Adrenal gland (tissue), 12 donors: ENCODE results near the gene KDM4C. TPM values are rescaled to one million over a fixed set of nuclear protein-coding genes. Genes with fewer than 3 reads are reported as not detected.

Experiments
- DNase-seq, 7 donors: peaks; one replicate each; pipeline ENCODE4 v3.0.0-alpha.2; 2019 to 2020
- H3K27ac ChIP-seq, 5 donors: fragments of 200-600 bp; sonication (generic) in 4 of 5; 1 replicate in 3 of 5; 2 replicates in 2 of 5; pipeline versions ENCODE4 v1.5.1 to v1.8.0; 2016 to 2020; ENCODE audit warnings: mild to moderate bottlenecking in 1 of 5
- H3K27me3 ChIP-seq: fragments of 200-600 bp; 2 replicates; pipeline ENCODE4 v1.8.0; 2021
- H3K36me3 ChIP-seq, 2 donors: fragments of 200-600 bp; replicated peaks in 1 of 2; 1 replicate in 1 of 2; 2 replicates in 1 of 2; pipeline versions ENCODE4 v1.5.1 to v1.8.0; 2018 to 2022
- H3K4me1 ChIP-seq, 2 donors: fragments of 200-600 bp; replicated peaks in 1 of 2; 1 replicate in 1 of 2; 2 replicates in 1 of 2; pipeline versions ENCODE4 v1.5.1 to v1.8.0; 2018 to 2021
- H3K4me3 ChIP-seq, 4 donors: fragments of 200-600 bp; sonication (generic) in 3 of 4; one replicate each; pipeline ENCODE4 v1.5.1; 2016 to 2018
- H3K9me3 ChIP-seq, 3 donors: fragments of 200-600 bp; sonication (generic) in 1 of 3; replicated peaks in 1 of 3; 1 replicate in 2 of 3; 2 replicates in 1 of 3; pipeline versions ENCODE4 v1.5.1 to v1.8.0; 2016 to 2021
- CTCF ChIP-seq, 6 experiments: fragments of 450-650 bp in 4 of 6; fragments of 200-600 bp in 2 of 6; sonication (generic) in 1 of 6; IDR thresholded peaks; 1 replicate in 5 of 6; 2 replicates in 1 of 6; pipeline versions ENCODE4 v1.5.1 to v1.8.0; 2016 to 2021; ENCODE audit warnings: antibody characterized with exemption in 6 of 6, mild to moderate bottlenecking in 2 of 6, moderate library complexity in 1 of 6
- POLR2A ChIP-seq, 2 donors: fragments of 450-650 bp; IDR thresholded peaks; one replicate each; pipeline ENCODE4 v1.6.1; 2017; ENCODE audit warnings: antibody characterized with exemption in 2 of 2, mild to moderate bottlenecking in 2 of 2, moderate library complexity in 1 of 2
- WGBS, 4 donors: extraction: QIAGEN DNeasy Blood & Tissue Kit in 2 of 4; methylation state at CpG; one replicate each; pipeline versions ENCODE4 v1.1.5 to v1.1.7; 2013 to 2017; 5-methylcytosine and 5-hydroxymethylcytosine counted together
- intact Hi-C, 2 donors: fragments of 100-400 bp; cut with DNase I; formaldehyde crosslinking; loops; one replicate each; pipeline versions ENCODE4 v1.14.1 to v1.15.0; 2022 to 2023
- polyA plus RNA-seq, 3 donors: library from polyadenylated mRNA; stranded (reverse); fragments of 200-250 nt in 2 of 3; fragments of 350-450 nt in 1 of 3; fragmentation: Illumina TruSeq in 1 of 3; extraction: RNeasy Lipid Tissue Mini Kit (QIAGEN cat#74804) in 1 of 3; gene quantifications; one replicate each; pipeline ENCODE4 v1.2.3, GENCODE V29; 2013 to 2014
- total RNA-seq, 9 donors: library from RNA; depleted of rRNA in 4 of 9; stranded (reverse); fragments of >200 nt in 4 of 9; fragments of 120-200 nt in 1 of 9; fragmentation: NEBNext Ultra II Directional in 1 of 9; extraction: Animal tissue kit (Norgen Biotek cat#: 25700) in 1 of 9; gene quantifications; one replicate each; pipeline versions ENCODE4 v1.1.0 to v1.2.4, GENCODE V29; 2013 to 2023
- donor health status: healthy with polysubstance abuse.
- donor health status: Bipolar disorder and iron deficiency.
- donor health status: DM: yes; HTN: yes; CAD: no.
- donor health status: DM: no; HTN: no; CAD: no.
- donor health status: DM: no; HTN: no; CAD: no.
- donor health status: DM: yes; HTN: yes; CAD: no.

KDM4C gene
- total and polyA plus RNA-seq, 12 donors = 7.9 to 33.4 (median 23.3) TPM

GRCh38 chr9:6816581-6816980 lies 58.8 kb downstream of the KDM4C start:
- H3K27ac ChIP-seq = no peak overlapping the region
- DNase-seq = no peak
- no peaks in the 10 kb centered on the region for H3K36me3 ChIP-seq
- intact Hi-C loops = no loop called here
- no peaks in the 10 kb centered on the region for H3K4me1 ChIP-seq
- WGBS, 4 donors = 78 to 91% (median 84%) methylated on average over 3 of the region's 3 CpGs
- TF ChIP-seq CTCF (IDR thresholded peaks at IDR 0.05) (no peak), POLR2A (IDR thresholded peaks at IDR 0.05) (no peak)
- no peaks in the 10 kb centered on the region for H3K27me3 ChIP-seq
- no peak overlapping the region for H3K4me3 ChIP-seq
- no peaks in the 10 kb centered on the region for H3K9me3 ChIP-seq

GRCh38 chr9:6818292-6818922 lies 60.6 kb downstream of the KDM4C start:
- no peaks in the 10 kb centered on the region for H3K9me3 ChIP-seq
- no peaks in the 10 kb centered on the region for H3K4me1 ChIP-seq
- no peaks in the 10 kb centered on the region for H3K36me3 ChIP-seq
- 93 to 96% (median 96%) methylated on average over 4 of the region's 4 CpGs for WGBS, 4 donors
- intact Hi-C loops = no loop called here
- H3K27me3 ChIP-seq = no peaks in the 10 kb centered on the region
- no peak for DNase-seq
- TF ChIP-seq POLR2A (IDR thresholded peaks at IDR 0.05) (no peak), CTCF (IDR thresholded peaks at IDR 0.05) (no peak)
- no peak overlapping the region for H3K27ac ChIP-seq
- H3K4me3 ChIP-seq = no peak overlapping the region

GRCh38 chr9:6819112-6819511 lies 61.3 kb downstream of the KDM4C start:
- Histone ChIP-seq H3K4me1 (no peaks in the 10 kb centered on the region), H3K9me3 (no peaks in the 10 kb centered on the region), H3K4me3 (no peak overlapping the region), H3K36me3 (no peaks in the 10 kb centered on the region), H3K27ac (no peak overlapping the region), H3K27me3 (no peaks in the 10 kb centered on the region)
- intact Hi-C loops = no loop called here
- WGBS, 4 donors = 92 to 97% (median 95%) methylated on average over 2 of the region's 2 CpGs
- TF ChIP-seq CTCF (IDR thresholded peaks at IDR 0.05) = no peak
- no peak for TF ChIP-seq POLR2A (IDR thresholded peaks at IDR 0.05)
- DNase-seq = no peak

- TF ChIP-seq POLR2A (IDR thresholded peaks at IDR 0.05) = no peak
- no peak for TF ChIP-seq CTCF (IDR thresholded peaks at IDR 0.05)
- DNase-seq = no peak
- 90 to 94% (median 92%) methylated on average over 3 of the region's 3 CpGs for WGBS, 4 donors
- Histone ChIP-seq H3K27me3 (no peaks in the 10 kb centered on the region), H3K4me3 (no peak overlapping the region), H3K9me3 (no peaks in the 10 kb centered on the region), H3K27ac (no peak overlapping the region), H3K36me3 (no peaks in the 10 kb centered on the region), H3K4me1 (no peaks in the 10 kb centered on the region)
- intact Hi-C loops = no loop called here
Observed at GRCh38 chr9:6819529-6819928, 61.8 kb downstream of the KDM4C start.
